Measurements from ENCODE around the gene AOC3. TPM values are rescaled to one million over a fixed set of nuclear protein-coding genes. Genes with fewer than 3 reads are reported as not detected.

Gene AOC3
- total and polyA plus RNA-seq, 2 donors (not counting 3 experiments of a cell fraction or from before 2014, with no cell fraction given), result 0.11 to 0.27 TPM

DNA sequence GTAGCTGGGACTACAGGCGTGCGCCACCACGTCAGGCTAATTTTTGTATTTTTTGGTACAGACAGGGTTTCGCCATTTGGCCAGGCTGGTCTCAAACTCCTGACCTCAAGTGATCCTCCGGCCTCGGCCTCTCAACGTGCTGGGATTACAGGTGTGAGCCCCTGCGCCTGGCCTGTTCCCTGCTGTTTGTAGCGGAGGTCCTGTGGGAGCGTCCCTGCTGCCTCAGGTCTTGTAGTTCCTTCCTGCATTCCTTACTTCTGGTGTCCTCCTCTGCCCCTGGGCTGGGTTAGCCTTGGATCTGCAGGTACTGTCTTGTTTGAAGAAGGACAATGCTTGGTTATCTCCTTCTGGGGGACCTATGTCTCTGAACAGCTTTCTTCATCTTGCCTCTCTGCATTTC lies 26.0 kb downstream of the AOC3 start:
- DNase-seq (ENCODE audit: low read depth, low spot score) (no peak), FAIRE-seq (no peak)
- H2AFZ ChIP-seq (ENCODE audit: low read depth, low read length), result no peak overlapping the region
- H4K20me1 ChIP-seq (replicated peaks; ENCODE audit: control insufficient read depth, extremely low read depth, insufficient read depth, low read length), result no peaks in the 10 kb centered on the region
- no peak overlapping the region for H3K4me3 ChIP-seq (replicated peaks in 1 of 3; ENCODE audit: insufficient read depth in 1 of 3, low read depth in 1 of 3, low read length in 3 of 3)
- no TSS peak for BruUV-seq (replicated peaks)
- TF ChIP-seq GATA2 (IDR thresholded peaks at IDR 0.05; ENCODE audit: insufficient read depth, insufficient read length, low read depth, low read length) (no peak), POLR2AphosphoS5 (IDR thresholded peaks at IDR 0.05; ENCODE audit: insufficient read depth, low read depth, low read length) (no peak), EZH2 (IDR thresholded peaks at IDR 0.05; ENCODE audit: borderline replicate concordance, low read depth, low read length, severe bottlenecking) (no peak), FOS (IDR thresholded peaks at IDR 0.05; ENCODE audit: borderline replicate concordance, insufficient read depth, low read length) (no peak), POLR2A (IDR thresholded peaks at IDR 0.05; ENCODE audit: low read depth, low read length) (no peak), MYC (IDR thresholded peaks at IDR 0.05; ENCODE audit: low read depth, low read length) (no peak), JUN (IDR thresholded peaks at IDR 0.05; ENCODE audit: borderline replicate concordance, insufficient read depth, insufficient read length, low read depth) (no peak), MAX (IDR thresholded peaks at IDR 0.05; ENCODE audit: insufficient read depth, insufficient read length) (no peak)
- TF ChIP-seq, protein P1, sequence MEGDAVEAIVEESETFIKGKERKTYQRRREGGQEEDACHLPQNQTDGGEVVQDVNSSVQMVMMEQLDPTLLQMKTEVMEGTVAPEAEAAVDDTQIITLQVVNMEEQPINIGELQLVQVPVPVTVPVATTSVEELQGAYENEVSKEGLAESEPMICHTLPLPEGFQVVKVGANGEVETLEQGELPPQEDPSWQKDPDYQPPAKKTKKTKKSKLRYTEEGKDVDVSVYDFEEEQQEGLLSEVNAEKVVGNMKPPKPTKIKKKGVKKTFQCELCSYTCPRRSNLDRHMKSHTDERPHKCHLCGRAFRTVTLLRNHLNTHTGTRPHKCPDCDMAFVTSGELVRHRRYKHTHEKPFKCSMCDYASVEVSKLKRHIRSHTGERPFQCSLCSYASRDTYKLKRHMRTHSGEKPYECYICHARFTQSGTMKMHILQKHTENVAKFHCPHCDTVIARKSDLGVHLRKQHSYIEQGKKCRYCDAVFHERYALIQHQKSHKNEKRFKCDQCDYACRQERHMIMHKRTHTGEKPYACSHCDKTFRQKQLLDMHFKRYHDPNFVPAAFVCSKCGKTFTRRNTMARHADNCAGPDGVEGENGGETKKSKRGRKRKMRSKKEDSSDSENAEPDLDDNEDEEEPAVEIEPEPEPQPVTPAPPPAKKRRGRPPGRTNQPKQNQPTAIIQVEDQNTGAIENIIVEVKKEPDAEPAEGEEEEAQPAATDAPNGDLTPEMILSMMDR (IDR thresholded peaks at IDR 0.05; ENCODE audit: extremely low read depth in 1 of 2, insufficient read depth in 1 of 2, low read depth in 1 of 2, low read length in 2 of 2), result no peak
- H3K36me3 ChIP-seq (ENCODE audit: control insufficient read depth in 2 of 2, extremely low read depth in 1 of 2, insufficient read depth in 2 of 2, low read length in 2 of 2), result no peaks in the 10 kb centered on the region
- H3K27me3 ChIP-seq (ENCODE audit: control insufficient read depth in 2 of 2, insufficient read depth in 2 of 2, low read length in 2 of 2), result peaks cover 2 to 7% of the 10 kb centered on the region in 2 experiments
- dilution Hi-C loops (cut with MboI; ENCODE audit: extremely low pct_ligation_motif_present, low sequenced_read_pairs) (no loop called here), intact Hi-C loops (cut with micrococcal nuclease) (no loop called here)
- H3K9ac ChIP-seq (replicated peaks; ENCODE audit: extremely low read depth, insufficient read depth, low read length), result no peak overlapping the region
- H3K4me1 ChIP-seq (ENCODE audit: control insufficient read depth, extremely low read depth, insufficient read depth, low read length), result no peaks in the 10 kb centered on the region
- no peak overlapping the region for H3K27ac ChIP-seq (ENCODE audit: insufficient read depth, low read depth, low read length)
- H3K9me3 ChIP-seq (replicated peaks; ENCODE audit: control insufficient read depth, insufficient read depth, low read length), result no peaks in the 10 kb centered on the region
- H3K4me2 ChIP-seq (ENCODE audit: insufficient read depth, low read length), result no peak overlapping the region
- CTCF ChIA-PET, result no interaction called here
- POLR2A ChIA-PET, result no interaction called here
- no peaks in the 10 kb centered on the region for H3K79me2 ChIP-seq (ENCODE audit: control insufficient read depth, insufficient read depth, low read length)
- H3K9me1 ChIP-seq (replicated peaks; ENCODE audit: control insufficient read depth, extremely low read depth, insufficient read depth, low read length), result no peaks in the 10 kb centered on the region

Measured in endothelial cell of umbilical vein (primary cell).